ENCODE data around the gene TMC6. TPM values are rescaled to one million over a fixed set of nuclear protein-coding genes. Genes with fewer than 3 reads are reported as not detected.

The TMC6 gene, protein sequence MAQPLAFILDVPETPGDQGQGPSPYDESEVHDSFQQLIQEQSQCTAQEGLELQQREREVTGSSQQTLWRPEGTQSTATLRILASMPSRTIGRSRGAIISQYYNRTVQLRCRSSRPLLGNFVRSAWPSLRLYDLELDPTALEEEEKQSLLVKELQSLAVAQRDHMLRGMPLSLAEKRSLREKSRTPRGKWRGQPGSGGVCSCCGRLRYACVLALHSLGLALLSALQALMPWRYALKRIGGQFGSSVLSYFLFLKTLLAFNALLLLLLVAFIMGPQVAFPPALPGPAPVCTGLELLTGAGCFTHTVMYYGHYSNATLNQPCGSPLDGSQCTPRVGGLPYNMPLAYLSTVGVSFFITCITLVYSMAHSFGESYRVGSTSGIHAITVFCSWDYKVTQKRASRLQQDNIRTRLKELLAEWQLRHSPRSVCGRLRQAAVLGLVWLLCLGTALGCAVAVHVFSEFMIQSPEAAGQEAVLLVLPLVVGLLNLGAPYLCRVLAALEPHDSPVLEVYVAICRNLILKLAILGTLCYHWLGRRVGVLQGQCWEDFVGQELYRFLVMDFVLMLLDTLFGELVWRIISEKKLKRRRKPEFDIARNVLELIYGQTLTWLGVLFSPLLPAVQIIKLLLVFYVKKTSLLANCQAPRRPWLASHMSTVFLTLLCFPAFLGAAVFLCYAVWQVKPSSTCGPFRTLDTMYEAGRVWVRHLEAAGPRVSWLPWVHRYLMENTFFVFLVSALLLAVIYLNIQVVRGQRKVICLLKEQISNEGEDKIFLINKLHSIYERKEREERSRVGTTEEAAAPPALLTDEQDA
- 6.9 to 15.2 TPM (median 14.3 TPM) in 5 replicates for total RNA-seq (2022; extraction: Qiagen RNA extraction)

DNA sequence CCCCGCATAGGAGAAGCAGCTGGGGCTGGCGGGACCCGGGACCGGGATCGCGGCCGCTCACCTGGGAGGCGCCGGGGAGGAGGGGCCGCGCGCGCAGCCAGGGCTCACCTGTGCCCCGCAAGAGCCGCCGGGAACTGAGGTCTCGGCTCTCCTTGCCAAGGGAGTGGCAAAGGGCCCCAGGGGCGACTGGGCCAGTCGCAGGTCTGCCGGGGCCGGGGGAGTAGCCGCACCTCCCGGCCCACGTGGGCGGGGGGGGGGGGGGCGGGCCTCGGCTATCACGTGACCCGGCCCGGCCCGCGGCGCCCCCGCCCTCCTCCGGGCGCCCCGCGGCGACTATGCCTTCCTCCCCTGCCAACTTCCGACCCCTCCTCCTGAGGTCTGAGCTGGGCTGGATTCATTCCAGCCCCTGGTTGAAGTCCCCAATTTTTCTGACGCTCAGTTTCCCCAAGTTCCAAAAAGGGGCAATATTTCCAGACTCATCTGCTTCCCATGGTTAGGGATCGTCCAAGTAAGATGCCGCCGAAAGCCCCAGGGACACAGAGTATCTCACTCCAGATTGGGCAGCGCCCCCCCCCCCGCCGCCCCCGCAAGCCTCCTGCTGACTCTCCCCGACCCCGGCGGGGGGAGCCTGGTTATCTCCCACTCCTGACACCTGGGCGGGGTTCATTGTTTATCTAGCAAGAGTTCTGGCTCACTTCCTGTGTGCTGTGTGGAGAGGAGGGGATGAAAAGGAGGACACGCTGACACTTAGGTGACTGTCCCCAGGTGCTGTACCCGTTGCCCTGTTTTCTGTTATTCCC is at the start of gene TMC6:
TMC6 (minus strand) TSS at position 205 of the 800 bp plus-strand sequence. CDS start 1,923 bp downstream, outside the sequence.

DNA sequence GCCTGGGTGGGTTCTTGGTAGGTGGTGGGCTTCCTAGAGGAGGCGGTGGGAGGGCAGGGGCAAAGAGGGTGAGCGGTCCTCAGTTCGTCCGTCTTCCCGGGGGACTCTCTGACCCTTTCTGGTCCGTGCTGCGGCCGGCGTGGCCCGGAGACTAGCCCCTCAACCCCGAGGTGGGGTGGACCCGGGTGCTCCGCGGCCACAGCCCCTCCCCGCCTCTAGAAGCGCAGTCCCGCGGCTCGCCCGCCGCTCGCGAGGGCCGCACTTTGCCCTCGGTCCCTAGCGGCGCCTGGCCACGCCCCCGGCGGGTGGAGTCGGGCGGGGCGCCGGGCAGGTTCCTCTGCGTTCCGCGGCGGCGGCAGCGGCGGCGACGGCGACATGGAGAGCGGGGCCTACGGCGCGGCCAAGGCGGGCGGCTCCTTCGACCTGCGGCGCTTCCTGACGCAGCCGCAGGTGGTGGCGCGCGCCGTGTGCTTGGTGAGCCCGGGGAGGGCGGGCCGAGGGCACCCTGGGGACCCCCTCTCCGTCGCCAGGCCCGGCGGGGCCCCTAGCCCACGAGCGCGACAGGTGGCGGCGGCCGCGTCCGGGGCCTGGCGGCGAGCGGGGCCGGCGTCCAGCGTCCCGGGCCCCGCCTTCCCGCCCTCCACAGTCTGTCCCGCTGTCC is 39.8 kb upstream of the TMC6 start, which contains the start of gene SYNGR2:
SYNGR2 (plus strand) TSS at position 340 of the 661 bp plus-strand sequence; CDS start at position 376, 36 bp downstream.

DNA sequence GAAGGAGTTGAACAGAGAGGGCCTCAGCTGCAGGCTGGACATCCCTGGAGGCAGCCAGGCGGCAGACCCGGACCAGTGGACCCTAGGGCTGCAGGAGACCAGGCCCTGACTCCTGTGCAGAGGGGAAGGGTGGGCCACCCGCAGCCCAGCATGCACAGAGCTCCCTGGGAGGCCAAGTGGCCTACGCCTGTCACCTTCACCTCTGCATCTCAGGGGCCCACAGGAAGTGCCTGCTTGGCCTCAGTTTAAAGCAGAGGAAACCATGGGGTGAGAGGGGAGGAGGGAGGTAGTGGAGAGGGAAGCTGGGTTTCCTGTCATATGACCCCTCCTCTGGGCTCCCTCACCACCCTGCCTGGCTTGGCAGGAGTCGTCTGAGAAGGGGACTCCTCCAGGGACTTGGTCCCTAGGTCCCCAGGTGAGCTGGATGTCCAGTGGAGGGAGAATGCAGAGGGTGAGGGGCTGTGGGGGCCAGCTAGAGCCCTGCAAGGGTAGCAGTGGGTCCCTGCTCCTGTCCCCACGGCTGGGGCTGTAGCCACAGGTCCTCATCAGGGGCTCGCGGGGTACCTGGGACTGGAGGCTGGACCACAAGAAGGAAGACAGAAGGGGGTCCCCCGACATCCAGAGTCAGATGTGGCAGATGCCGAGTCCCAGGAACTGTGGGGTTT is 2.0 kb upstream of the TMC6 start, which contains the start of gene TMC8:
TMC8 (plus strand) TSS at position 335 of the 665 bp plus-strand sequence. CDS start 818 bp downstream, outside the sequence.

Other genes starting within 250 kb of the TMC6 start
- gene TNRC6C, start 170.1 kb downstream of the TMC6 start, total RNA-seq (2022; extraction: Qiagen RNA extraction), result 1.4 to 3.5 TPM (median 2.0 TPM) in 5 replicates
- gene TMC8, start 2.0 kb upstream of the TMC6 start, total RNA-seq (2022; extraction: Qiagen RNA extraction), result 0.16 to 0.27 TPM (median 0.26 TPM) in 5 replicates
- not detected in 5 replicates for gene C17orf99, start 17.6 kb upstream of the TMC6 start, total RNA-seq (2022; extraction: Qiagen RNA extraction)
- gene SYNGR2, start 39.8 kb upstream of the TMC6 start, total RNA-seq (2022; extraction: Qiagen RNA extraction), result 129 to 217 TPM (median 195 TPM) in 5 replicates
- gene TK1, start 58.3 kb upstream of the TMC6 start, total RNA-seq (2022; extraction: Qiagen RNA extraction), result 219 to 248 TPM (median 237 TPM) in 5 replicates
- gene AFMID, start 58.6 kb upstream of the TMC6 start, total RNA-seq (2022; extraction: Qiagen RNA extraction), result 36.3 to 49.5 TPM (median 38.7 TPM) in 5 replicates
- 102 to 105 TPM (median 103 TPM) in 5 replicates for gene BIRC5, start 85.5 kb upstream of the TMC6 start, total RNA-seq (2022; extraction: Qiagen RNA extraction)
- gene TMEM235, start 102.9 kb upstream of the TMC6 start, total RNA-seq (2022; extraction: Qiagen RNA extraction), result not detected in 5 replicates
- 27.6 to 43.3 TPM (median 36.9 TPM) in 5 replicates for gene SOCS3, start 231.3 kb upstream of the TMC6 start, total RNA-seq (2022; extraction: Qiagen RNA extraction)
- gene PGS1, start 249.9 kb upstream of the TMC6 start, total RNA-seq (2022; extraction: Qiagen RNA extraction), result 19.8 to 27.1 TPM (median 25.0 TPM) in 5 replicates

Data from A549 treated with Mapracorat at 1 μM for 4 hours (cell line).